DMS53 treated with DMSO at 0.1 percent for 48 hours (cell line): Measurements from ENCODE around the gene SNX27.

Source experiments
- DNase-seq: peaks from one replicate; lab custom pipeline; 2025; ENCODE audit not compliant: unreplicated experiment; lab: John Stamatoyannopoulos, UW

SNX27 gene

DNA sequence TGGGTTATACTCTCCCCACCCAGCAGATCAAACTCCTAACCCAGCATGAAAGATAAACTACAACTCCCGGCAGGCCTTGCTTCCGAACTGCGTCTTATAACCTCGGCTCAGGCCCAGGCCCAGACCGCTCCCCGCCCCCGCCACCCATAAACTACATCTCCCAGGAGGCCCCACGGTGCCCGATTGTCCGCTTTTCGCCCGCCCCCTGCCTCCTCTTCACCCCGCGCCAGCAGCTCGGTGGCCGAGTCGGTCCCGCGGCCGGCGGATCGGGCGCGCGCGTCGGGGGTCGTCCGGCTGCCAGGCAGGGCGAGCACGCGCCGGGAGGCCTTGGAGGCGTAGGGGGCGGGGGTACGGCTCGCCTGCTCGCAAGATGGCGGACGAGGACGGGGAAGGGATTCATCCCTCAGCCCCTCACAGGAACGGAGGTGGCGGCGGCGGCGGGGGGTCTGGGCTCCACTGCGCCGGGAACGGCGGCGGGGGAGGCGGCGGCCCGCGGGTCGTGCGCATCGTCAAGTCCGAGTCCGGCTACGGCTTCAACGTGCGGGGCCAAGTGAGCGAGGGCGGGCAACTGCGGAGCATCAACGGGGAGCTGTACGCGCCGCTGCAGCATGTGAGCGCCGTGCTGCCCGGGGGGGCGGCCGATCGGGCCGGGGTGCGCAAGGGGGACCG, at the start of gene SNX27:
TSS of gene SNX27 (plus strand) at position 219 of the 669 bp plus-strand sequence. CDS start at position 371, 152 bp downstream.
- DNase-seq, result peak; percentile 79

GRCh38 chr1:151562661-151563060, 49.2 kb upstream of the SNX27 start:
- DNase-seq, result no peak

- no peak for DNase-seq
These were observed 48.5 kb upstream of the SNX27 start for GRCh38 chr1:151563376-151563775.

GRCh38 chr1:151565502-151566189, 46.2 kb upstream of the SNX27 start:
- DNase-seq, result no peak

DNA sequence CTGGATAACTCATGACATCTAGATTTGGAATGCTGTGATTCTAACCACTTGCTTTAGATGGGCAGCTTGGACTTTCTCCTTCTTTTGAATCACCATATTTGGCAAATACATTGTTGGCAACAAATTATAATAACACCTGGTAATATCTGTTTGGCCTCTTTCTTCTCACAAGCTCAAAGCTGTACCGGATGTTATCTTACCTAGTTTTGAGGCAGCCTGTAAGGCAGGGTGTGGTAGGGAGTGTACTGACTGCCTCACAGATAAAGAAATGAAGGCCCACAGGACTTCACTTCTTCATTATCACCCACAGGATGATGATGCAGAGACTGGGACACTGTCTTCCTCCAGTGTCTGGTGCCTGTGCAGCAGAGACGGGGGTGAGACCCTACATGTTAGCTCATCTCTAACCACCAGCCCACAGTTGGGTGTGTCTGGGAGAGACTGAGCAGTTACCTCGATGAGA, 43.2 kb upstream of the SNX27 start:
- no peak for DNase-seq

DNA sequence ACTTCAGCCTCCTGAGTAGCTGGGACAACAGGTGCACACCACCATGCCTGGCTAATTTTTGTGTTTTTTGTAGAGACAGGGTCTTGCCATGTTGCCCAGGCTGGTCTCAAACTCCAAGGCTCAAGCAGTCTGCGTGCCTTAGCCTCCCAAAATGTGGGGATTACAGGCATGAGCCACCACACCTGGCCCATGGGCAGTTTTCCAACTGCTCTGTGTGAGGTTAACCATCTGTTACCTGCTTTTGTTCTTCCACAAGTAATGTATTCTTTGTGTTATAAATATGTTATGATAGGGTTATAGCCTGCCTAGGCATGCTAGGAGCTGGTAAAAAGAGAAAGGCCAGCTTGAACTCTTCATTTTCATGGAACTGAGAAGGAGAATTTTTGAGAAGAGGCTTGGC, 41.0 kb upstream of the SNX27 start:
- DNase-seq, result no peak

DNA sequence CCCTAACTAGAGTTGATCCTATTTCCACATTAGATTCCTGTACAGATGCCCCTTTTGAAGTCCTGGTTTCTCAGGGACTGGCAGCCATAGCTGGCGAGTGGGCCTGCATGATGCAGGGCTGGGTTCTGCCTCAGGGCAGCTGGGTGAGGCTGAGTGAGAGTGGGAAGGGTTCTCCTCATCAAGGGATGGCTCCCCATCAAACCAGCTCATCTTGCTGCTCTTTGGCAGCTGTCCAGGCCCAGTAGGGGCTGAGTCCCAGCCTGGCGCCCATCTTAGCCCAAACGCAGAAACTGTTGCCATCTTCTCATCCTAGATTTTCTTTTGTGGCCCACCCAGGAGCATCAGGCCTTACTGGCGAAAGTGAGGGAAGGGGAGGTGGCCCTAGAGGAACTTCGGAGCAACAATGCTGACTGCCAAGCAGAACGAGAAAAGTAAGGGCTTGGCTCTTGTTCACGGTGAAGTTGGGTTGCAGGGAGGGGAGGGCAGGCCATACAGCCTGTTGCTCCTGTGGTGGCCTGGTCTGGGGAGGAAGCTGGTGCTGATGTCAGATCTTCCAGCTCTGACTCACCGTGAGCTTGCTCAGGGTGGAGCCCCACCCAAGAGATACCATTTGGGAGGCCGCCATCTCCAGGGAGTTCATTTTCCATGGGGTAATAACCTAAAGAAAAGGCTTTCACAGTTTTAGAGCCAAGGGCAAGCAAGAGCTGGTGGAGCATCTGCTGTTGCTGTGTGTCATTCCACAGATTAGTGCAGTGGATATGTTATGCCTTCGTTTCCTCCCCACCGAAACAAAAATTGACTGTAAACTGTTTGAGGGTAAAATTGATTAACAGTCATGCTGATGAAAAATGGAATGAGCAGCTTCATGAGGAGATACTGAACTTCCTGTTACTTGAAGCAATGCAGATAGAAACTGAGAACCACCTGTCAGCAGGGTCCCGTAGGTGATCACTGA, 37.0 kb upstream of the SNX27 start:
- no peak for DNase-seq

GRCh38 chr1:151577173-151577572, 34.7 kb upstream of the SNX27 start:
- DNase-seq, result no peak

DNA sequence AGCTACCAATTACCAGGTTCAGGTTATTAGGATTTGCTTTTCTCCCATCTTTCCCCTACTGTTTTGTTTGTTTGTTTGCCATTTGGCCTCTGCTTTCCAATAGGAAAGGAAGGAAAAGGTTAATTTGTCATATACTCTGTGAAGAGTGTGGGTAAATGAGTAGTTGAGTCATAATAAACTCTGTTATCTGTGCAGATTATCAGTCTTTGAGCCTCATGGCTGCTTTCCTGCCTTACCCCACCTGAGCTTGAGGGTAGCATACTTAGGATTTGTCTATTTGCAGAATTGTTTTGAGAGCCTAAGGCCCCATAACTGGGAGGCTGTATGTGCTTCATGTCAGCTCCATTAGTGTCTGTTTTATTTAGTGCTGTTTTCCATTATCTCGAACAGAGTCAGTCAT, 32.9 kb upstream of the SNX27 start:
- DNase-seq, result no peak

GRCh38 chr1:151579436-151580225, 32.2 kb upstream of the SNX27 start:
- DNase-seq, result no peak

GRCh38 chr1:151581451-151581850, 30.4 kb upstream of the SNX27 start:
- no peak for DNase-seq

GRCh38 chr1:151581921-151582320, 29.9 kb upstream of the SNX27 start:
- DNase-seq, result no peak

- no peak for DNase-seq
These were observed 28.1 kb upstream of the SNX27 start for GRCh38 chr1:151583796-151584195.

GRCh38 chr1:151584278-151584677, 27.6 kb upstream of the SNX27 start:
- no peak for DNase-seq

DNA sequence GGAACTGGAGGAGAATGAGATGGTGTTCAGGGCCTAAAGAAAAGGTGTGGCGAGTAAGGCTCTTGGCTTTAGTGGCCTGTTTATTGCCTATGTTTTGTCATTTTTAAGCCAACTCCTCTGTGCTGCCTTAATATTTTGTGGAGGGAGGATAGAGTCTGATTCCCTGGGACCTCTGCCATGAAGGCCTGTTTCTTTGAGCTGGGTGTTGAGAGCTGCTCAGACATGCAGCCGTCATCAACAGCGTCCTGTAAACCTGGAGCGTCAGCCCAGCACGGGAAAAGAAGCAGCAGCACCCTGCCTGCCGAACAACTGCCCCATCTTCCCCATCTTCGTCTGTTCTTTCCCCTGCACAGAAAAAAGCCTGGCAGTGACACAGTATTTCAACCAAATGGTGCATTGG, 27.1 kb upstream of the SNX27 start:
- DNase-seq, result no peak

GRCh38 chr1:151585622-151586021, 26.2 kb upstream of the SNX27 start:
- DNase-seq, result peak; percentile 52

DNA sequence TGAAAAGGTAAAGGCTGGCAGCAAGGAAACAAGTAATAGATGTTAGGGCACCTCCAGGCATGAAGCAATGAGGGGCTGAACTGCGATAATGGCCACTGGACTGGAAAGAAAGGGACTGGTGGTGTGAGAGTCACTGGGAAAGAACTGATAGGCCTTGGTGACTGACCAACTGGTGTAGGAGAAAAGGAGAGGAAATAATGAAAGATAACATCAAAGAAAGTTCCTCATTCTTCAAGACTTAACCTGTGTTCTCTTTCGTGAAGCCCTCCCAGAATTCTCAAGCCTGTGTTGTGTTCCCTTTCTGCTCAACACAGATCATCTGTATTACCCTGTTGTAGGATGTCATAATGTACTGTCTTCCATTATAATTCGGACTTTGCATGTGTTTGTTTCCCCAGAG, 20.9 kb upstream of the SNX27 start:
- DNase-seq, result no peak

- no peak for DNase-seq
These were observed 18.1 kb upstream of the SNX27 start for GRCh38 chr1:151593730-151594129.

DNA sequence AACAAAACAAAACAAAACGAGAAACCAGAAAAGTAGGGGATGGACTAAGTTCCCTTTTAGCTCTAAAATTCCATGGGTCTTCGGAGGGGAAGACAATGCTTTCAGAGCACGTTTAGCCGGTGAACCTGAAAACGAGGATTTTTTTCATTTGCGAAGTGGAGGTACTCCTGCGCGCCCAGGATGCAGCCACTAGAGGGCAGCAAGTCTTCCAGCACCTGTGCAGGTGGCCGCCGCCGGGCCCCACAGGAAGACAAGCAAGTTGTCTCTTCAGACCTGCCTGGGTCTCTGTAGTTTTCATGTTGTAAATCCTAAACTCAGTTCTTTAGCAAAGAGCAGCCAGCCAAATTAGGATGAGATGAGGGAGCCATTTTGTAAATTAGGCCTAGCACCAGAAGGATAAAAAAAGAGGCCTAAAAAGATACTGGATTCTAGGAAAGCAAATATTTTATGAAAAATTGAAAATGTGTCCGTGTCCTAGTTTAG, 17.7 kb upstream of the SNX27 start:
- DNase-seq, result peak; percentile 64

DNA sequence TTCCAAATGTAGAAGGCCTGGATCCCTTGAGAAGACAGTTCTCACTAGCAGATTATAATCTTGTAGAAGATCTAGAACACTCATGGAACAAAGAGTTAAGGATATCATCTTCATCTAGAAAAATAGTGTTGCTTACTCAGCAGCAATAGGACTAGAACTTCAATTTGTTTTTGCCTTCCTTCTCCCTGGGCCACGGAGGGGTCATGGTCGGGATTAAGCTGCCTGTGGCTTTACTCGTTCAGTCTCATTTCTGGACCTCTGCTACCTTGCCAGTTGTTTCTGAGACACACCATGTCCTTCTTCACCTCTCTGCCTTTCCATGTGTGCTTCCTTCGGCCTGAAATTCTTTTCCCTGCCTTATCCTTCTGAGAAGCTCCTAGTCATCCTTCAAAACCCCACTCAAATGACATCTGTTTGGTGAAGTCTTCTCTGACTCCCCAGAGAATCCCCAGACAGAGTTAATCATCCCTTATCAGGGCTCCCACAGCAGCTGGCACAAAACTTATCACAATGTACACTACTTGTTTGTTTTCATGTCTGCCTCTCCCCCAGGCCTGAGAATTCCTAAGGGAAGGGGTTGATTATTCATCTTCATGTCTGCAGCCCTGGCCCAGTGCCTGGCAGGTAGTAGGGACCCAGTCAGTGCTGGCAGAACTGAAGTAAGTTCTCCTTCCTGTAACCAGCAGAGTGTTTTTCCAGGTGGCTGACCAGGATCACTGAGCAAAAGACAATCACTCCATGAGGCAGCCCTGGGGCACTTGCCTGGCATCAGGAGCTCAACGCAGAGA, 15.5 kb upstream of the SNX27 start:
- DNase-seq, result no peak
